Ovary (tissue), 9 donors: Measurements from ENCODE around the gene MED7. TPM values are rescaled to one million over a fixed set of nuclear protein-coding genes. Genes with fewer than 3 reads are reported as not detected.

Experiments used
- DNase-seq, 5 donors: peaks; one replicate each; pipeline ENCODE4 v3.0.0-alpha.2; 2019 to 2020
- H3K27ac ChIP-seq, 2 donors: fragments of 200-600 bp; one replicate each; pipeline versions ENCODE4 v1.5.1 to v1.8.0; 2019 to 2022
- H3K27me3 ChIP-seq: fragments of 200-600 bp; one replicate; pipeline ENCODE4 v1.8.0; 2022
- H3K36me3 ChIP-seq: fragments of 200-600 bp; sonication (generic); one replicate; pipeline ENCODE4 v1.5.1; 2019
- H3K4me1 ChIP-seq: one replicate; pipeline ENCODE4 v1.8.1; 2013; ENCODE audit warnings: mild to moderate bottlenecking, moderate library complexity; ENCODE audit not compliant: insufficient read depth
- H3K4me3 ChIP-seq: fragments of 200-600 bp; sonication (generic); one replicate; pipeline ENCODE4 v1.5.1; 2017
- H3K9me3 ChIP-seq, 2 donors: fragments of 200-600 bp in 1 of 2; sonication (generic) in 1 of 2; one replicate each; pipeline versions ENCODE4 v1.5.1 to v1.8.1; 2013 to 2019; ENCODE audit warnings: mild to moderate bottlenecking in 1 of 2, moderate library complexity in 1 of 2
- EP300 ChIP-seq: sonication (generic); formaldehyde crosslinking; IDR thresholded peaks from one replicate; pipeline ENCODE4 v1.6.1; 2017; ENCODE audit warnings: antibody characterized with exemption
- POLR2A ChIP-seq: fragments of 450-650 bp; IDR thresholded peaks from one replicate; pipeline ENCODE4 v1.6.1; 2017; ENCODE audit warnings: antibody characterized with exemption, mild to moderate bottlenecking, moderate library complexity
- WGBS, 3 donors: extraction: QIAGEN DNeasy Blood & Tissue Kit in 1 of 3; methylation state at CpG; one replicate each; pipeline versions ENCODE4 v1.1.5 to v1.1.7; 2013 to 2017; 5-methylcytosine and 5-hydroxymethylcytosine counted together
- intact Hi-C, 4 donors: fragments of 100-400 bp; cut with DNase I; formaldehyde crosslinking; loops; one replicate each; pipeline versions ENCODE4 v1.11.0 to v1.15.1; 2022 to 2023
- polyA plus RNA-seq, 2 donors: library from polyadenylated mRNA; stranded (reverse); fragments of 200-250 nt in 1 of 2; fragments of 350-450 nt in 1 of 2; fragmentation: Illumina TruSeq in 1 of 2; extraction: RNeasy Lipid Tissue Mini Kit (QIAGEN cat#74804) in 1 of 2; gene quantifications; one replicate each; pipeline ENCODE4 v1.2.3, GENCODE V29; 2013 to 2014
- total RNA-seq, 7 donors: library from RNA; depleted of rRNA in 2 of 7; stranded (reverse); fragments of >200 nt in 2 of 7; fragmentation: NEBNext Ultra II Directional in 3 of 7; extraction: Animal tissue kit (Norgen Biotek cat#: 25700) in 3 of 7; gene quantifications; one replicate each; pipeline versions ENCODE4 v1.1.0 to v1.2.4, GENCODE V29; 2016 to 2023
- TF ChIP-seq, protein P1 (sequence below), 3 donors: fragments of 450-650 bp in 2 of 3; fragments of 200-600 bp in 1 of 3; IDR thresholded peaks; one replicate each; pipeline versions ENCODE4 v1.5.1 to v1.8.0; 2016 to 2022; ENCODE audit warnings: antibody characterized with exemption in 3 of 3, mild to moderate bottlenecking in 1 of 3
- donor health status: DM: no; HTN: no; CAD: no; lungs with moderate emphysema.
- donor health status: DM: no; HTN: no; CAD: no.
- donor health status: Bipolar disorder and iron deficiency.
- donor health status: DM: yes; HTN: yes; CAD: no.
- donor health status: DM: no; HTN: no; CAD: no.
- donor health status: DM: yes; HTN: yes; CAD: no.

Gene MED7
- total and polyA plus RNA-seq, 9 donors = 7.7 to 15.1 (median 11.5) TPM

DNA sequence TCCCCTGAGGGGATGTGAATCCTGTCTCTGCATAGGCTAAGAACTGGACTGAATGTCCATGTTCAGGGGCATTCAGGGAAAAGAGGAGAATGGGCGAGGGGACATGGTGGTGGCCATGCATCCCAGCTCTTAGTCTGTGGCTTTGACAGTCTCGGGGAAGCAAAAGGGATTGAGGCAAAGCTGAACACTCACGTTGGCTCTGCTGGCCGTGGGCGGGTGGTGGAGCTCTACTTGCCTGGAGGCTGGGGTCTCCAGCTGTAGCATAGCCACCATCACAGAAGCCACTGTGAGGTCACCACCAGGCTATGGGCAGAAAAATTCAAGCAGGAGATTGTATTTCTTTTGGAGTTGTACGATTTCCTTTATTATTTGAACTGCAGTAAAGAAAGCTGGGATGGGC lies 19.3 kb upstream of the MED7 start:
- intact Hi-C loops = no loop called here
- TF ChIP-seq EP300 (no peak), POLR2A (no peak)
- TF ChIP-seq, protein P1, sequence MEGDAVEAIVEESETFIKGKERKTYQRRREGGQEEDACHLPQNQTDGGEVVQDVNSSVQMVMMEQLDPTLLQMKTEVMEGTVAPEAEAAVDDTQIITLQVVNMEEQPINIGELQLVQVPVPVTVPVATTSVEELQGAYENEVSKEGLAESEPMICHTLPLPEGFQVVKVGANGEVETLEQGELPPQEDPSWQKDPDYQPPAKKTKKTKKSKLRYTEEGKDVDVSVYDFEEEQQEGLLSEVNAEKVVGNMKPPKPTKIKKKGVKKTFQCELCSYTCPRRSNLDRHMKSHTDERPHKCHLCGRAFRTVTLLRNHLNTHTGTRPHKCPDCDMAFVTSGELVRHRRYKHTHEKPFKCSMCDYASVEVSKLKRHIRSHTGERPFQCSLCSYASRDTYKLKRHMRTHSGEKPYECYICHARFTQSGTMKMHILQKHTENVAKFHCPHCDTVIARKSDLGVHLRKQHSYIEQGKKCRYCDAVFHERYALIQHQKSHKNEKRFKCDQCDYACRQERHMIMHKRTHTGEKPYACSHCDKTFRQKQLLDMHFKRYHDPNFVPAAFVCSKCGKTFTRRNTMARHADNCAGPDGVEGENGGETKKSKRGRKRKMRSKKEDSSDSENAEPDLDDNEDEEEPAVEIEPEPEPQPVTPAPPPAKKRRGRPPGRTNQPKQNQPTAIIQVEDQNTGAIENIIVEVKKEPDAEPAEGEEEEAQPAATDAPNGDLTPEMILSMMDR (IDR thresholded peaks at IDR 0.05) = no peak
- no peaks in the 10 kb centered on the region for H3K9me3 ChIP-seq

DNA sequence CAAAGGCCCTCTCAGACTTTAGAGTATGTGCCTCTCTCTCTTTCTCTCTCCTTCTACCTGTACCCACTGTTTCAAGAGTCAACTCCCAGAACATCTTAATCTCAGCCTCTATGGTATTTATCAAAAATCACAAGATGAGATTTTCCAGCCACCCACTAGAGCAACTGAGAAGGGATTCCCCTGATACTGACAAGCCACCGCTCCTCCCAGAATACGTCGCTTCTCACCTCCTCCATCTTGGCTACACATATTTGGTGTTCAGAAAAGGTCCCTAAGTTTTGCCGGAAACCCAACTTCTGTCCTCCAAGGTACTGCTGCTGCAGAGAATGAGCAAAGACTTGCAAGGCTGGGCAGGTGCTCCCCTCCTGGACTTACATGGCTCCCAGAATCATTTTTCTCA lies 17.3 kb upstream of the MED7 start:
- Histone ChIP-seq H3K4me1 (no peaks in the 10 kb centered on the region), H3K27me3 (no peaks in the 10 kb centered on the region), H3K4me3 (no peak overlapping the region), H3K9me3 (no peaks in the 10 kb centered on the region), H3K36me3 (no peaks in the 10 kb centered on the region), H3K27ac (no peak overlapping the region)
- intact Hi-C loops = no loop called here
- TF ChIP-seq POLR2A = no peak
- TF ChIP-seq EP300 = no peak
- TF ChIP-seq, protein P1 (IDR thresholded peaks at IDR 0.05) = no peak
- WGBS, 3 donors = 83 to 89% (median 87%) methylated on average over 4 of the region's 4 CpGs
- no peak for DNase-seq

More for the DNA sequence above, 19.3 kb upstream of the MED7 start:
- Histone ChIP-seq H3K27me3 (no peaks in the 10 kb centered on the region), H3K4me3 (no peak overlapping the region), H3K27ac (no peak overlapping the region), H3K4me1 (no peaks in the 10 kb centered on the region), H3K36me3 (no peaks in the 10 kb centered on the region)
- DNase-seq = no peak
- 75 to 84% (median 84%) methylated on average over 6 of the region's 6 CpGs for WGBS, 3 donors

DNA sequence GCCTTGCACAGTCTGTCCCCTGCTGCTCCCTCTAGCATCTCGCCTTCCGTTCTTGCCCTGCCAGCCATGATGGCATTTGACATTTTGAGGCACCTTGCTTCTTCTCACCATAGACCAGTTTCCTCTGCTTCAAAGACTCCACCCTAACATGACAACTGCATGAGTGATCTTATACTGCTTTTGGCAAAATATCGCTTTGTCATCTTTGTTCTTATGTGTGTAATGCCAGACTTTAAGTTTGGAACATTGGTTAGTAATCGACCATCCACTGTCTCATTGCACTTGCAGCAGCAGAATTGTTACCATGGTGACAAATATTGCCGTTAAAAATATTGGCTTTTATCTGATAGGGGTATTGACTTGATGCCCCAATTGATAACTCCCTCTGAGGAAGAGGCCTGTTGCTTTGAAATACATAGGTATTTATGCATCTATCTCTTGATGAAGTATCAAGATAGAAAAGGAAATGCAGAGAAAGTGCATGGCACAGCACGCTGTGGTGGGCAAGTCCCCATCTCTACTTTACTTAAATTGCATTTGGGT lies 16.6 kb upstream of the MED7 start:
- WGBS, 3 donors = 86 to 89% (median 88%) methylated on average over 6 of the region's 6 CpGs
- H3K27ac ChIP-seq = no peak overlapping the region
- H3K27me3 ChIP-seq = no peaks in the 10 kb centered on the region
- TF ChIP-seq POLR2A (no peak), EP300 (no peak)
- TF ChIP-seq, protein P1 (IDR thresholded peaks at IDR 0.05) = no peak
- no peak for DNase-seq
- H3K9me3 ChIP-seq = no peaks in the 10 kb centered on the region
- no peak overlapping the region for H3K4me3 ChIP-seq
- no peaks in the 10 kb centered on the region for H3K4me1 ChIP-seq
- no peaks in the 10 kb centered on the region for H3K36me3 ChIP-seq
- intact Hi-C loops = no loop called here

DNA sequence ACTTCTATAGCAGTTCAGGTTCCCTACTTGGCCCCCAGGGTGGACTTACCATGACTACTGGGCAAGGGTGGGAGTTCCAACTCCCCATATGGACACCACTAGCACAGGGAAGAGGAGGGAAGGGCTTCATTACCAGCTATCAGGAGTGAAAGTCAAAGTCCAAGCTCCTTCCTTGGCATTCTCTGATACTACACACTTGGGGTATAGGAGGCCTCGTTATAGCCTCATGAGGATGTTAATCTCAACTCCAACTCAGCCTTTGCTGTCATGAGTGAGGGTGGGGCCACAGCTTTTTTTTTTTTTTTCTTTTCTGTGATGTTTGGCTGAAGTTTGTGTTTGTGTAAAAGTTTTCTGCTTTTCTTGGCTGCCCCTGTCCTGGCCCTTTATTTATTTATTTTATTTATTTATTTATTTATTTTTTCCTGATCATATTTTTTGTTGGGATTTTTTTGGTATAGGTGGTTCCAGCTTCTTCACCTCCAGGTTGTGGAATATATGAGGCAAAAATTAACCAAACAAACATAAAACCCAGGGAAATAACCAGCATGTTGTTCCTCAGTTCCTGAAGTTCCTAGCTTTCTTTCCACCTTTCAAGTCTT lies 14.7 kb upstream of the MED7 start:
- no peak for TF ChIP-seq POLR2A
- TF ChIP-seq EP300 = no peak
- TF ChIP-seq, protein P1 (IDR thresholded peaks at IDR 0.05) = no peak
- Histone ChIP-seq H3K27me3 (no peaks in the 10 kb centered on the region), H3K36me3 (no peaks in the 10 kb centered on the region), H3K27ac (no peak overlapping the region), H3K9me3 (no peaks in the 10 kb centered on the region), H3K4me1 (no peaks in the 10 kb centered on the region), H3K4me3 (no peak overlapping the region)
- intact Hi-C loops = no loop called here
- WGBS, 3 donors = 32 to 66% (median 54%) methylated on average over 1 of the region's 1 CpG
- DNase-seq = no peak
